Epithelial cell of proximal tubule (primary cell): ENCODE results near the gene CASP6. TPM values are rescaled to one million over a fixed set of nuclear protein-coding genes. Genes with fewer than 3 reads are reported as not detected.
A peak's percentile ranks its signal among the peaks of the same experiment; 100 is the strongest.

Source experiments
- DNase-seq: peaks from one replicate; pipeline ENCODE4 v3.0.0-alpha.2; 2011; ENCODE audit warnings: low read depth
- H3K4me3 ChIP-seq: 2 replicates; pipeline ENCODE4 v1.5.1; 2011; ENCODE audit warnings: low read depth, mild to moderate bottlenecking, low read length
- total RNA-seq: library from RNA; depleted of rRNA; stranded (reverse); fragments of >200 nt; gene quantifications from 2 replicates; pipeline ENCODE4 v1.2.3, GENCODE V29; 2015
- TF ChIP-seq, protein P1 (sequence below): conservative IDR thresholded peaks from 2 replicates; pipeline ENCODE4 v1.5.1; 2012; ENCODE audit warnings: low read depth, mild to moderate bottlenecking, low read length

CASP6 gene
- 59.7 and 74.7 TPM in 2 replicates for total RNA-seq

DNA sequence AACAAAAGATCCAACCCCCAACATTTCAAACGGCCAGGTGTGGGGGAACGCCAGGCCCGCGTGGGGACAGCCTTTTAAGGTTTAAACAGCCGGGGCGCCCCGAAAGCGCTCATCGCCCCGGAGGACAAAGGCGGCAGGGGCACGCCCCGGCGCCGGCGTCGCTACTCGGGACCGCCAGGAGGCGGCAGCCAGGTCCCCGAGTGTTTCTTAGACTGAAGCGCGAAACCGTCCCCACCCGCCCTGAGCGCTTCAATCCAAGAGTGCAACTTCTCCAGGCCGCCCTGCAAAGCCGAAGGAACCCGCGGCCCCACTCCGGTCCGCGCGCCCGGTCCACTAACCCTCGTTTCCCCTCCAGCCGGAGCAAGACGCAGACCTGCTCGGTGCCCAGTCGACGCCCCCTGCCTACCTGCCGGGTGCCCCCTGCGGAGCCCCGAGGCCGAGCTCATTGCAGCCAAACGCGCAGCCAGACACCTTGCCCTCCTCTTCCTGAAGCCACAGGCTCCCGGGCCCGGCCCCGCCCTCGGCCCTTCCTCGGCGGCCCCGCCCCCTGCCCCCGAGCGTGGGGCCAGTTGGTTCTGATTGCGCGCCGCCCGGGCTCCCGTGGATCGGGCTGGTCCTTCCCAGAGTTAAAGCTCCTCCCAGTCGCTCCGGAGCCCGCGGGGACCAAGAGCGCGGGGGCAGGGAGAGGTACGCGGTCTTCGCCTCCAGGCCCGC, at the start of gene CASP6:
Gene CASP6 (minus strand): TSS at position 496 of the 714 bp plus-strand sequence. CDS start 50 bp downstream, at position 446.
- TF ChIP-seq, protein P1, sequence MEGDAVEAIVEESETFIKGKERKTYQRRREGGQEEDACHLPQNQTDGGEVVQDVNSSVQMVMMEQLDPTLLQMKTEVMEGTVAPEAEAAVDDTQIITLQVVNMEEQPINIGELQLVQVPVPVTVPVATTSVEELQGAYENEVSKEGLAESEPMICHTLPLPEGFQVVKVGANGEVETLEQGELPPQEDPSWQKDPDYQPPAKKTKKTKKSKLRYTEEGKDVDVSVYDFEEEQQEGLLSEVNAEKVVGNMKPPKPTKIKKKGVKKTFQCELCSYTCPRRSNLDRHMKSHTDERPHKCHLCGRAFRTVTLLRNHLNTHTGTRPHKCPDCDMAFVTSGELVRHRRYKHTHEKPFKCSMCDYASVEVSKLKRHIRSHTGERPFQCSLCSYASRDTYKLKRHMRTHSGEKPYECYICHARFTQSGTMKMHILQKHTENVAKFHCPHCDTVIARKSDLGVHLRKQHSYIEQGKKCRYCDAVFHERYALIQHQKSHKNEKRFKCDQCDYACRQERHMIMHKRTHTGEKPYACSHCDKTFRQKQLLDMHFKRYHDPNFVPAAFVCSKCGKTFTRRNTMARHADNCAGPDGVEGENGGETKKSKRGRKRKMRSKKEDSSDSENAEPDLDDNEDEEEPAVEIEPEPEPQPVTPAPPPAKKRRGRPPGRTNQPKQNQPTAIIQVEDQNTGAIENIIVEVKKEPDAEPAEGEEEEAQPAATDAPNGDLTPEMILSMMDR = peak; percentile 62
- no peak for DNase-seq
- H3K4me3 ChIP-seq = peak within 1 kb of the TSS; percentile 73

DNA sequence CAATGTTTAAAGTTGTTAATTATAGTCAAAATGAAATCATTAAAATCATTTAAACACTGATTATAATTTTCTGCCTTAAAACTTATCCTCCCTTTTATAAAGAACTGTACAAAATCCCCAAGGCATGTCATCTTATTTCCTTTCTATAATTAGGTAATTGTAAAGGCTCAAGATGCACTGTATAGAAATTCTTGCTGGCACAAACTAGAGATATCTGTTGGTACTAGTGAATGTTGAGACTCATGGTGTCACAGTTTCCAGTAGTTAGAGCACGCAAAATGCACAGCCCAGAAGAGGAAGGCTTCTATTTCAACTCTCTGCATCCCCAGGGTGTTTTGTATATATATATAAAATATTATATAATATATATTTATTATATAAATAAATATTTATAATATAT, 49.3 kb upstream of the CASP6 start:
- TF ChIP-seq, protein P1 = no peak
- no peak overlapping the region for H3K4me3 ChIP-seq
- DNase-seq = no peak

DNA sequence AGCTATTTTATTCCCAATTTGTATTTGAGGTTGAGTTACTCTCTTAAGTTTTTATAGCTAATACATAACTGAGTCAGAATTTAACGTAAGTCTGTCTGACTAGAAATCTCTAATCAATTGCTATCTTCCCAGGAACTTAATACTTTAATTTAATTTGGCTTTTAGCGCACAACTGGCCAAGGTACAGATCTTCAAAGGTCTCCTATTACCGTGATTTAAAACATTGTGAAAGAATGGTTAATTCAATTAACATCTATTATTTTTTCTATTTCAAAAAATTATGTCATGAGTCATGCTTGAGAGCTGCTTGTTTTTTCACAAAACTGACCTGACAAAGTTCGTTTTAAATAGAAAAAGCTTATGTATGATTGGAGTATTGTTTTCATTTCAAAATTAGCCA, 48.6 kb upstream of the CASP6 start:
- no peak for DNase-seq
- no peak overlapping the region for H3K4me3 ChIP-seq
- TF ChIP-seq, protein P1 = no peak

DNA sequence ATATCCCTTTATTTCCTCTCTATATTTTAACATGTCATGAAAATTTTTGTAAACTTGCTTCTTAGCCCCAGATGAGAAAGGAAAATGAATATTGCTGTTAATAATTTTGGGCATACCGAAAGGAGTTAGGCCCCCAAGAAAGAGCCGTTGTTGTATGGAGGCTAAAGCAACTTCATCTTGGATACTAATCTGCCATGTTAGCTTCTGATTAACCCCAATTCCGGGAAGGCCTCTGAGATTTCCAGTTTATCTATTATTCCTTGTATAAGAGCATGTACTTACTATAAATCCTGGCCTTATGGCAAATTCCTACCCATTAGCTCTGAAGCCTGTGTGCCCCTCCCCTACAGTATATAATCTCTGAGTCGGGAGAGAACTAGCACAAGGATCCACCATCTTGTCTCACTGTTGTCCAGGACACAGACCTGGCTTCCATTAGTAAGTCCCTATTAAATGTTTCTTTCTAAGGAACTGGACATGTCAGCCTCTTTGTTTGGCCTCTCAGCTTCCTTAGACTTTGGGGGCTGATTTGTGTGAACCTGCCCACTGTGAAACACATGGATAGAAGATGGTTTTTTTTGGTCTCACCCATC, 47.5 kb upstream of the CASP6 start:
- no peak for DNase-seq
- TF ChIP-seq, protein P1 = no peak
- H3K4me3 ChIP-seq = no peak overlapping the region

DNA sequence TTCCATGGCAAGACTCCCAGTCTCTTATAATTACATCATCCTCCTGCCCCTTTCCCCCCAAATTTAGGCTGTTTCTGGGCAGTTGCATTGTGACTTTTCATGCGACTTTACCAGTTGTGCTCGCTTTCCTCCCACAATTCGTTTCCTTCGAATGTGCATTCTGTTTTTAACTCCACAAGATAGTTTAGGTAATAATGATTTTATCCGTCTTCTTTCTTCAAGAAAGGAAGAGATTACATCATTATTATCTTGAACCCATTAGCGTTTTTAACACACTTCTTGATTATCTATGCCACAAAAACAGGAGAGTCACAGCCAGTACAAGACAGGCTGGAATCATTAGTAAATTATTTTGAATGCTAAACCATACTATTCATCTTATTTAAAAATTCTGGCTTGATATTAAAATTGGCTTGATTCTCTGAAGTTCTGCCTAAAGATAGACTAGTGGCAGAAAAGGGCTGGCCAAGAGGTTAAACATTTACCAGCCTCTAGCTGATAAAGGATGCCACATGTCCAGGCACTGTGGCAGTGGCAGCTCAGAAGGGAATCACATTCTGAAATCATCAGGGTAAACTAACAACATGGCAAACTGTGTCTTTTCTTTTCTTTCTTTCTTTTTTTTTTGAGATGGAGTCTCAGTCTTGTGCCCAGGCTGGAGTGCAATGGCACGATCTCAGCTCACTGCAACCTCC, 46.3 kb upstream of the CASP6 start:
- H3K4me3 ChIP-seq = no peak overlapping the region
- TF ChIP-seq, protein P1 = no peak
- no peak for DNase-seq

DNA sequence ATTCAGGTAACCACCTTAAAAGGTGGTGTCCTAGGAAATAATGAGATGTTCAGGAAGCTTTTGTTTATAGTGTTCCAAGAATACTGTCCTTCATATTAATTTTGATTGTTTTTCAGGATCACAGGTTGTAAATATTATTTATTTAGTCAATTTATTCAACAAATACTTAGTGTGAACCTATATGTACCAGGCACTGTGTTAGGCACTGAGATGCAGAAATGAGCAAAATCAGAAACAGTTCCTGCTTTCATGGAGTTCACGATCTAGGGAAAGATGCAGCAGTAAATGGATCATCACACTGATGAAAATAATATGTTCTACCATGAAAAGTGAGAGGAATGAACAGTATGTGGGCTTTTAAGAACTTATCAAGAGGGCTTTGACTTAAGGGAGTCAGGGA, 44.9 kb upstream of the CASP6 start:
- TF ChIP-seq, protein P1 = no peak
- no peak overlapping the region for H3K4me3 ChIP-seq
- DNase-seq = no peak

DNA sequence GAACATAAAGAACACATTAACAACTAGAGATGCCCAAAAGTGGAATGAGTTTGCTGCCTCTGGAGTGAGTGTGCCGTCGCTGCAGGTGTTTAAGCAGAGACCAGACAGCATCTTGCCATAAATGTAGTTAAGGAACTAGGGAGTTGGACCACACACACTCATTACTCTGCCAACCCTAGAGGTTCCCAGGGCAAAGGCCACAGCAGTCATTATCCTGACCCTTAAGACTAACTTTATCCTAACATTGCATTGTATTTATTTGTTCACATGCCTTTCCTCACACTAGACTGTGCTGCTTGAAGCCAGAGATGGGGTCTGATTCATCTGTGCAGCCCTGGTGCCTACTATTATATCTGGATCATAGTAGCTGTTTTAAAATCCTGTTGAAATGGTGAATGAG, 43.5 kb upstream of the CASP6 start:
- DNase-seq = no peak
- TF ChIP-seq, protein P1 = no peak

More for the DNA sequence above, 43.5 kb upstream of the CASP6 start:
- H3K4me3 ChIP-seq = no peak overlapping the region
